HepG2 (cell line): ENCODE measurements around the gene RNASE3. TPM values are rescaled to one million over a fixed set of nuclear protein-coding genes. Genes with fewer than 3 reads are reported as not detected.
"Not testable (repeated sequence)": the region's sequence is repeated elsewhere in the genome, so short reads cannot be mapped to it uniquely, and the experiment has no call there.

ENCODE experiments used
- ATAC-seq: fragments of 200-7000 bp; cut with Tn5 transposase; 3 replicates; pipeline ENCODE4 v1.9.1; 2020; ENCODE audit warnings: mild to moderate bottlenecking, moderate library complexity
- BruUV-seq: library from RNA; stranded (reverse); fragments of 400-500 nt; replicated peaks from 2 replicates; lab custom pipeline; 2021; lab: Mats Ljungman, UMichigan
- CTCF ChIA-PET: fragments of 300-600 bp; formaldehyde crosslinking; extraction: SDS; loops from one replicate; lab custom pipeline; 2021; ENCODE audit warnings: low total read pairs, inconsistent platforms, low intra/inter-chr PET ratio; lab: Yijun Ruan, JAX
- POLR2A ChIA-PET: fragments of 350-600 bp; sonication (Branson Sonifier 250); formaldehyde crosslinking; loops from one replicate; lab custom pipeline; 2020; ENCODE audit warnings: antibody characterized with exemption, inconsistent platforms; lab: Yijun Ruan, JAX
- DNase-seq: peaks from one replicate; pipeline ENCODE4 v3.0.0-alpha.2; 2015; ENCODE audit warnings: low spot score
- FAIRE-seq: peaks from 3 replicates; lab custom pipeline; 2011; peaks lifted over from hg19 to GRCh38; lab: Jason Lieb, UNC
- H2AFZ ChIP-seq: one replicate; pipeline ENCODE4 v1.6.1; 2011; ENCODE audit warnings: low read length, inconsistent platforms
- H3K27ac ChIP-seq: fragments of 300-600 bp; 3 replicates; pipeline ENCODE4 v1.8.0; 2011; ENCODE audit warnings: mixed run types, mild to moderate bottlenecking, mixed read lengths, low read length, inconsistent platforms; ENCODE audit not compliant: insufficient read depth; ENCODE audit errors: extremely low read length
- H3K27me3 ChIP-seq, 2 experiments: fragments of 200-600 bp in 1 of 2; 2 replicates in 1 of 2; 3 replicates in 1 of 2; pipeline versions ENCODE4 v1.6.0 to v1.8.0; 2011; ENCODE audit warnings: low read length in 2 of 2, mild to moderate bottlenecking in 2 of 2, moderate library complexity in 2 of 2, inconsistent platforms in 1 of 2; ENCODE audit not compliant: insufficient read depth in 2 of 2, control insufficient read depth in 1 of 2
- H3K36me3 ChIP-seq, 2 experiments: fragments of 200-600 bp in 1 of 2; replicated peaks in 1 of 2; 2 replicates in 1 of 2; 3 replicates in 1 of 2; pipeline versions ENCODE4 v1.5.1 to v1.8.0; 2011; ENCODE audit warnings: low read length in 2 of 2, inconsistent platforms in 1 of 2; ENCODE audit not compliant: insufficient read depth in 2 of 2, control insufficient read depth in 1 of 2
- H3K4me1 ChIP-seq: 2 replicates; pipeline ENCODE4 v1.5.1; 2012; ENCODE audit warnings: low read length, inconsistent platforms; ENCODE audit not compliant: insufficient read depth
- H3K4me2 ChIP-seq: 2 replicates; pipeline ENCODE4 v1.6.0; 2011; ENCODE audit warnings: low read depth, low read length, inconsistent platforms
- H3K4me3 ChIP-seq, 3 experiments: fragments of 200-600 bp in 1 of 3; sonication (generic), shearing (Covaris generic) in 1 of 3; replicated peaks in 1 of 3; 2 replicates each; pipeline ENCODE4 v1.5.1; 2011 to 2016; ENCODE audit warnings: low read length in 3 of 3, inconsistent platforms in 2 of 3, low read depth in 2 of 3, mild to moderate bottlenecking in 2 of 3, control low read depth in 1 of 3, mixed read lengths in 1 of 3; ENCODE audit not compliant: insufficient read depth in 1 of 3
- H3K79me2 ChIP-seq: one replicate; pipeline ENCODE4 v1.6.1; 2011; ENCODE audit warnings: low read length, inconsistent platforms; ENCODE audit not compliant: insufficient read depth
- H3K9ac ChIP-seq: 2 replicates; pipeline ENCODE4 v1.6.0; 2011; ENCODE audit warnings: mild to moderate bottlenecking, low read depth, low read length, inconsistent platforms; ENCODE audit not compliant: insufficient read depth
- H3K9me3 ChIP-seq: 2 replicates; pipeline ENCODE4 v1.5.1; 2012; ENCODE audit warnings: mild to moderate bottlenecking, low read length
- H4K20me1 ChIP-seq: 2 replicates; pipeline ENCODE4 v1.6.0; 2011; ENCODE audit warnings: inconsistent platforms, mild to moderate bottlenecking, low read length, moderate library complexity; ENCODE audit not compliant: insufficient read depth
- CEBPB ChIP-seq: IDR thresholded peaks from 2 replicates; pipeline ENCODE4 v1.6.1; 2011; ENCODE audit warnings: low read depth, low read length, improper control_type of control experiment, borderline replicate concordance
- CEBPG ChIP-seq: IDR thresholded peaks from 2 replicates; pipeline ENCODE4 v1.6.1; 2016
- FOSL2 ChIP-seq: sonication (generic); formaldehyde crosslinking; IDR thresholded peaks from 2 replicates; pipeline ENCODE4 v1.4.0; 2020; ENCODE audit warnings: missing genetic modification reagents
- PBX2 ChIP-seq: IDR thresholded peaks from 2 replicates; pipeline ENCODE4 v1.6.1; 2016; ENCODE audit warnings: control low read depth
- PHF8 ChIP-seq: sonication (generic); formaldehyde crosslinking; IDR thresholded peaks from 2 replicates; pipeline ENCODE4 v1.5.0; 2020; ENCODE audit warnings: missing genetic modification reagents
- ZBTB10 ChIP-seq: sonication (generic); formaldehyde crosslinking; IDR thresholded peaks from 2 replicates; pipeline ENCODE4 v1.4.0; 2020; ENCODE audit warnings: missing genetic modification reagents, borderline replicate concordance
- ZGPAT ChIP-seq: IDR thresholded peaks from 2 replicates; pipeline ENCODE4 v1.6.1; 2016; ENCODE audit warnings: mild to moderate bottlenecking
- WGBS: methylation state at CpG from one replicate; pipeline ENCODE4 v1.1.6; 2017; ENCODE audit warnings: low lambda C conversion rate; 5-methylcytosine and 5-hydroxymethylcytosine counted together
- in situ Hi-C: cut with HindIII; loops from 2 replicates; pipeline ENCODE4 v1.10.0; 2017; ENCODE audit warnings: low pct_unique_long_range_greater_than_20kb; ENCODE audit not compliant: extremely low pct_ligation_motif_present
- intact Hi-C: fragments of 100-400 bp; cut with micrococcal nuclease; formaldehyde crosslinking; loops from one replicate; pipeline ENCODE4 v1.10.0; 2022; ENCODE audit not compliant: unreplicated experiment
- polyA plus RNA-seq, 8 experiments: library from polyadenylated mRNA; depleted of rRNA in 3 of 8; stranded (reverse) in 7 of 8; unstranded in 1 of 8; fragments of >200 nt; fragmentation: Illumina TruSeq in 4 of 8; extraction: Trizol in 4 of 8; gene quantifications; 2 replicates each; pipeline versions ENCODE4 v1.2.1 to v1.2.3, GENCODE V29; 2011 to 2016; ENCODE audit warnings: low read depth in 4 of 8, missing spikeins in 1 of 8, mixed read lengths in 1 of 8; ENCODE audit not compliant: insufficient read depth in 1 of 8
- total RNA-seq, 5 experiments: library from RNA; depleted of rRNA; stranded (reverse); fragments of >200 nt; fragmentation: Illumina TruSeq; extraction: Trizol; gene quantifications; 2 replicates each; pipeline ENCODE4 v1.2.3, GENCODE V29; 2016; ENCODE audit warnings: low read depth in 1 of 5

Gene RNASE3
- total and polyA plus RNA-seq, 2 of the 13 experiments (the other 11 are each of a cell fraction or from before 2014, with no cell fraction given): not detected

- TF ChIP-seq ZGPAT: peak; percentile 21; the same call in 1 of the 2 replicates
- peak; percentile 41; the same call in 1 of the 2 replicates for TF ChIP-seq PHF8
These were observed 19.6 kb downstream of the RNASE3 start (continued) for GRCh38 chr14:20910822-20911221.

GRCh38 chr14:20919038-20919756 lies 28.0 kb downstream of the RNASE3 start:
- peak; percentile 27 for DNase-seq
- H3K4me2 ChIP-seq, H3K4me1 ChIP-seq, CTCF ChIA-PET, H3K4me3 ChIP-seq, H3K27ac ChIP-seq, POLR2A ChIA-PET, intact Hi-C loops, H3K9me3 ChIP-seq, in situ Hi-C loops, H3K27me3 ChIP-seq, H3K9ac ChIP-seq, H3K36me3 ChIP-seq, BruUV-seq, H2AFZ ChIP-seq, H3K79me2 ChIP-seq, H4K20me1 ChIP-seq: not testable (repeated sequence)
- FAIRE-seq: peak; percentile 76
- 38% methylated on average over 10 of the region's 11 CpGs for WGBS
- peak; percentile 69 for ATAC-seq
- TF ChIP-seq FOSL2 (CRISPR knock-in tag) (peak; percentile 11; the same call in 1 of the 2 replicates), CEBPG (CRISPR knock-in tag) (peak; percentile 88), CEBPB (peak; percentile 91), PBX2 (CRISPR knock-in tag) (peak; percentile 61), ZBTB10 (CRISPR knock-in tag) (peak; percentile 32; the same call in 1 of the 2 replicates)

GRCh38 chr14:20923766-20924297 lies 32.6 kb downstream of the RNASE3 start:
- intact Hi-C loops, BruUV-seq: not testable (repeated sequence)

More at GRCh38 chr14:20923766-20924297, 32.6 kb downstream of the RNASE3 start:
- FAIRE-seq, ATAC-seq, in situ Hi-C loops, H4K20me1 ChIP-seq, CTCF ChIA-PET, H3K4me3 ChIP-seq, H3K9ac ChIP-seq, POLR2A ChIA-PET, DNase-seq, H3K27me3 ChIP-seq, H3K4me2 ChIP-seq, H3K79me2 ChIP-seq, H3K27ac ChIP-seq, H2AFZ ChIP-seq, H3K4me1 ChIP-seq, H3K9me3 ChIP-seq, H3K36me3 ChIP-seq: not testable (repeated sequence)
- 0% methylated on average over 2 of the region's 2 CpGs for WGBS
